Activated T-cell treated with anti-CD3 and anti-CD28 coated beads, Interleukin-2, amount 50 U/mL, for 24 hours (primary cell): Measurements from ENCODE around the gene FAM111B.
A peak's percentile ranks its signal among the peaks of the same experiment; 100 is the strongest.
"Not testable (repeated sequence)": the region's sequence is repeated elsewhere in the genome, so short reads cannot be mapped to it uniquely, and the experiment has no call there.

Experiments
- DNase-seq: peaks from one replicate; pipeline ENCODE4 v3.0.0-alpha.2; 2020
- H3K27ac Mint-ChIP-seq: 2 replicates; pipeline ENCODE4 v1.8.0; 2020; ENCODE audit warnings: mild to moderate bottlenecking, mixed read lengths
- H3K27me3 Mint-ChIP-seq: 2 replicates; pipeline ENCODE4 v1.8.0; 2020; ENCODE audit warnings: mixed read lengths
- H3K36me3 Mint-ChIP-seq: 2 replicates; pipeline ENCODE4 v1.8.0; 2020; ENCODE audit warnings: low read depth, mixed read lengths
- H3K4me1 Mint-ChIP-seq: 2 replicates; pipeline ENCODE4 v1.8.0; 2020; ENCODE audit warnings: low read depth, mixed read lengths
- H3K4me3 Mint-ChIP-seq: 2 replicates; pipeline ENCODE4 v1.8.0; 2020; ENCODE audit warnings: mild to moderate bottlenecking, moderate library complexity, mixed read lengths
- H3K9me3 Mint-ChIP-seq: 2 replicates; pipeline ENCODE4 v1.8.0; 2020; ENCODE audit warnings: mixed read lengths

The FAM111B gene

DNA sequence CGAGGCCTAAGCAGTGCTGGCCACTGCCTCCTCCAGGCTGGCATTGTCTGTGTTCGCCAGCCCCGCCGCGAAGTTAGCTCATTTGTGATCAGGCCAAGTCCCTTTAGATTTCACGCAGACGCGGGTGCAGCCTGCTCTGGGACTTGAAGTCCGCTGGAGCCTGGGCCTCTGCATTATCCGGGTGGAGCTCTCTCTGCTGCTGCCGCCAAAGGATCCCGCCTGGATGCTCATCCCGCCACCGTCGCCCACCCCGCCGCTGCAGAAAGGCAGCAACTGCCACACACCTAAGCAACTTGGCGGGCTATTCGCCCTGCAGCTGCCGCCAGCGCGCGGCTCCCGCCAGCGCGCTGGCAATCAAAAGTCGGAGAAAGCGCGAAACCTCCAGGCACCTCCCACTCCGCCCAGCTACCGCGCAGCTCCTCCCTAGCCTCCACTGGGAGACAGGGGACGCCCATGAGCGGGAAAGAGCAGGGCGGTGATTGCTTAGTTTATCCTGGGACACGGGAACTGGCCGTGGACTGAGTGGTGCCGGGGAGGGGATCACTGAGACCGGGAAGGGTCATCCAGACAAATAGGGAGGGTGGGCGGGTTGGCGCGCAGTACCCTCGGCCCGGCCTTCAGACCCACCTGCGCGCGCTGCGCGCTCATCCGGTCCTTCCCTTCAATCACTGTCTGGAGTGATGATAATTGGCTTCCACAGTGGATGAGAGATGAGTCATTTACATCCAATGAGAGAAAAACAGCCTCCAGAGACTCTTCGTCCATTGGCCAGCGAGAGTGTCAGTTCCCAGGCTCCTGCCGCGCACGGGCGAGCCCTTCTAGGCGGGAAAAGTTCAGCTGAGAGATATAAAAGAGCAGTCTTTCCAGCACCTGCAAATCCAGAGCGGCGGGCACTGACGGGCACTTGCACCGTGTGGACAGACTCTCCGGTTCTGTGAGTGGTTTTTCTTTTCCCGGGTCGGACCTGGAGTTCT, at the start of gene FAM111B:
FAM111B (plus strand) TSS at position 875 of the 974 bp plus-strand sequence. CDS start 2,389 bp downstream, outside the sequence.
- H3K27me3 Mint-ChIP-seq = peaks cover 66% of the 10 kb centered on the region
- peak within 1 kb of the TSS; percentile 66 for H3K27ac Mint-ChIP-seq
- H3K36me3 Mint-ChIP-seq = peaks cover 39% of the 10 kb centered on the region
- DNase-seq = peak; percentile 76
- H3K4me3 Mint-ChIP-seq = peak within 1 kb of the TSS; percentile 82
- H3K9me3 Mint-ChIP-seq = no peaks in the 10 kb centered on the region
- peaks cover 54% of the 10 kb centered on the region for H3K4me1 Mint-ChIP-seq

DNA sequence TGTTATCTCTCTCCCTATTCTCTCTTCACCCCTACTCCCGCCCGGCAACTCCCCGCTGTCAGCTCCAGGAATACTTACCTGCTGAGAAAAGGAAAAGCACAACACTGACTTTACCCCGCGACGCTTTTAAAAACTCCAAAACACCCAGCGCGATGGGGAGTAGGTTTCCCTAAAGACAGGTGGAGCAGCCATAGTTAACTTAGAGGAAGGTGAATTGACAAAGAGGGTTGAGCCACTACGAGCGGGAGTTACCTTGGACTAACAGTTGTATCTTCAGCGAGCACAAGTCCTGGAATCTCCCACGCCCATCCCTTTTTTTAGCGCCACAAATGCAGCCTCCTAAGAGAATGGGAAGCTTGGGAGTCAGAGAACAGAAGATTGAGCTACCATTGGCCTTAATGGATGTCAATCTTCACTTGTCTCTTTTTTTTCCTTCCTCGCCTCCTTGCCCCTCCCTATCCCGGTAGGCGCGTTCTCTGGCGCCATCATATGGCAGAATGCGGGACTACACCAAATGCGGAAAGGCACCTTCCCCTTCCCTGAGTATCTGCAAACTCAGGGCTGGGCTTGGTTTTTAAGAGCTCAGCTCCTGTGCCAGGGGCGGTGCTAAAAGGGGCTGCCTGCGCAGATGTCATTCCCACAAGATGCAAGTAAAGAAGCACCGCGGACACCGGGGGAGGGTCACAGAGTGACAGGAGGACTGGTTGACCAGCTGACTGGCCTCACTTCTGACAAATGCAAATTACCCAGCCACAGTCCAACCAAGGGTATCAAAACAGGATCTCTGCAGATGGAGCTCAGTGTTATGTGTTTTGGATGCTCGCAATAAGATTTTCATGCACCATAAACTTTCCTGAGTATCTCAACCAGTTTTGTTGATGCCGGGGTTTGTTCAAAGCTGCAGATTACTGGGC, 48.7 kb upstream of the FAM111B start:
- peak overlapping the region; percentile 72 for H3K4me3 Mint-ChIP-seq
- H3K27me3 Mint-ChIP-seq = peaks cover 58% of the 10 kb centered on the region
- not testable (repeated sequence) for H3K27ac Mint-ChIP-seq, H3K36me3 Mint-ChIP-seq, H3K9me3 Mint-ChIP-seq
- H3K4me1 Mint-ChIP-seq = peaks cover 11% of the 10 kb centered on the region
- DNase-seq = peak; percentile 91

GRCh38 chr11:59060096-59060495, 46.9 kb upstream of the FAM111B start:
- H3K27ac Mint-ChIP-seq, H3K4me3 Mint-ChIP-seq, H3K9me3 Mint-ChIP-seq, DNase-seq, H3K36me3 Mint-ChIP-seq: not testable (repeated sequence)
- Mint-ChIP-seq H3K27me3 (peaks cover 69% of the 10 kb centered on the region), H3K4me1 (peaks cover 11% of the 10 kb centered on the region)

GRCh38 chr11:59062602-59063529, 44.2 kb upstream of the FAM111B start:
- no peak overlapping the region for H3K4me3 Mint-ChIP-seq
- H3K4me1 Mint-ChIP-seq = peaks cover 9% of the 10 kb centered on the region
- no peaks in the 10 kb centered on the region for H3K36me3 Mint-ChIP-seq
- H3K9me3 Mint-ChIP-seq = no peaks in the 10 kb centered on the region
- no peak for DNase-seq
- no peak overlapping the region for H3K27ac Mint-ChIP-seq
- peaks cover 65% of the 10 kb centered on the region for H3K27me3 Mint-ChIP-seq

GRCh38 chr11:59063996-59064727, 42.9 kb upstream of the FAM111B start:
- not testable (repeated sequence) for H3K36me3 Mint-ChIP-seq, DNase-seq, H3K9me3 Mint-ChIP-seq, H3K4me3 Mint-ChIP-seq, H3K4me1 Mint-ChIP-seq, H3K27ac Mint-ChIP-seq
- peaks cover 62% of the 10 kb centered on the region for H3K27me3 Mint-ChIP-seq

DNA sequence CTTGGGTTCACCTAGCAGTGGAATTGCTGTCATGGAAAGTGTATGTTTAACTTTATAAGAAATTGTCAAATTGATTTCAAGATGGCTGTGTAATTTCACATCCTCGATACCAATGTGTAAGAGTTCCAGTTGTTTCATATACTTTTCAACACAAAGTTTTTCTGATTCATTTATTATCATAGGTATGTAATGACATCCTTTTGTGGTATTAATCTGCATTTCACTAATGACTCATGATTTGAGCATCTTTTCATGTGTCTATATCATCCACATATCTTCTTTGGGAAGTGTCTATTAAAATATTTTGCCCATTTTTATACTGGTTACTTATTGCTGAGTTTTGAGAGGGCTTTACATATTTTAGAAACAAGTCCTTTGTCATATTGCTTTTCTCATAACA, 38.0 kb upstream of the FAM111B start:
- Mint-ChIP-seq H3K9me3 (no peaks in the 10 kb centered on the region), H3K4me3 (no peak overlapping the region), H3K27me3 (peaks cover 59% of the 10 kb centered on the region), H3K36me3 (no peaks in the 10 kb centered on the region), H3K27ac (no peak overlapping the region), H3K4me1 (peaks cover 3% of the 10 kb centered on the region)
- DNase-seq = no peak

GRCh38 chr11:59076876-59077571, 30.0 kb upstream of the FAM111B start:
- no peaks in the 10 kb centered on the region for H3K4me1 Mint-ChIP-seq
- no peak overlapping the region for H3K27ac Mint-ChIP-seq
- H3K4me3 Mint-ChIP-seq = no peak overlapping the region
- H3K36me3 Mint-ChIP-seq = no peaks in the 10 kb centered on the region
- peaks cover 2% of the 10 kb centered on the region for H3K9me3 Mint-ChIP-seq
- no peak for DNase-seq
- H3K27me3 Mint-ChIP-seq = peaks cover 38% of the 10 kb centered on the region

- H3K27ac Mint-ChIP-seq = no peak overlapping the region
- DNase-seq = no peak
- H3K9me3 Mint-ChIP-seq = peaks cover 2% of the 10 kb centered on the region
- H3K4me3 Mint-ChIP-seq = no peak overlapping the region
- H3K4me1 Mint-ChIP-seq = no peaks in the 10 kb centered on the region
- peaks cover 28% of the 10 kb centered on the region for H3K27me3 Mint-ChIP-seq
- no peaks in the 10 kb centered on the region for H3K36me3 Mint-ChIP-seq
Measured at GRCh38 chr11:59078435-59078834, 28.6 kb upstream of the FAM111B start.

GRCh38 chr11:59079086-59079485, 28.0 kb upstream of the FAM111B start:
- Mint-ChIP-seq H3K27me3 (peaks cover 26% of the 10 kb centered on the region), H3K9me3 (peaks cover 2% of the 10 kb centered on the region), H3K36me3 (no peaks in the 10 kb centered on the region), H3K27ac (no peak overlapping the region), H3K4me3 (no peak overlapping the region), H3K4me1 (no peaks in the 10 kb centered on the region)
- DNase-seq = no peak

- DNase-seq, H3K4me1 Mint-ChIP-seq, H3K4me3 Mint-ChIP-seq, H3K36me3 Mint-ChIP-seq, H3K9me3 Mint-ChIP-seq, H3K27ac Mint-ChIP-seq: not testable (repeated sequence)
- peaks cover 14% of the 10 kb centered on the region for H3K27me3 Mint-ChIP-seq
Measured at GRCh38 chr11:59080421-59080820, 26.6 kb upstream of the FAM111B start.

- not testable (repeated sequence) for H3K4me3 Mint-ChIP-seq, DNase-seq, H3K36me3 Mint-ChIP-seq, H3K9me3 Mint-ChIP-seq, H3K27ac Mint-ChIP-seq, H3K4me1 Mint-ChIP-seq
- peaks cover 14% of the 10 kb centered on the region for H3K27me3 Mint-ChIP-seq
Measured at GRCh38 chr11:59081430-59082020, 25.5 kb upstream of the FAM111B start.

DNA sequence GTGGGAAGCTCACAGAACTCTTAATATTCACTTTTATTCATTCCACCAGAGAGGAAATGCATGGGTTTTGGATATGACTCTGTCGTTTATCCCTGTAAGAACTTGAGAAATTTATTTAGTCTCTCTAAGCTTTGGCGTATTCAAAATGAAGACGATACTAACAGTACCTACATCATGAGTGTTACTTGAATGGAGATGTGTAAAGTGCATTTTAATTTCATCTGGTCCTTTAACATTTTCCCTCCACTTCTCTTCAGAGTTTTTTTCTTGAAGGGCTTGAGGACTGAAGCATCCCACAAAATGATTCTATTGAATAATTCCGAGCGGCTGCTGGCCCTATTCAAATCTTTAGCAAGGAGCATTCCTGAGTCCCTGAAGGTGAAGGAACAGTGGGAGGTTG, 21.0 kb upstream of the FAM111B start, which contains the start of gene GLYATL1B:
GLYATL1B (plus strand) TSS at position 301 of the 400 bp plus-strand sequence; CDS start at position 301, 0 bp downstream.
- not testable (repeated sequence) for H3K27me3 Mint-ChIP-seq, H3K4me3 Mint-ChIP-seq, H3K9me3 Mint-ChIP-seq, H3K4me1 Mint-ChIP-seq, H3K27ac Mint-ChIP-seq, H3K36me3 Mint-ChIP-seq, DNase-seq
